Esophagus muscularis mucosa (tissue), 4 donors: Measurements from ENCODE around the gene BTLA. TPM values are rescaled to one million over a fixed set of nuclear protein-coding genes. Genes with fewer than 3 reads are reported as not detected.

Experiments
- DNase-seq: peaks from one replicate; pipeline ENCODE4 v3.0.0-alpha.2; 2017; ENCODE audit errors: extremely low spot score
- H3K27ac ChIP-seq, 4 donors: fragments of 200-600 bp; sonication (generic); replicated peaks in 1 of 4; 1 replicate in 3 of 4; 2 replicates in 1 of 4; pipeline ENCODE4 v1.5.1; 2016 to 2019; ENCODE audit warnings: mild to moderate bottlenecking in 1 of 4
- H3K27me3 ChIP-seq, 4 donors: fragments of 200-600 bp; sonication (generic); one replicate each; pipeline versions ENCODE4 v1.5.1 to v1.6.0; 2016 to 2019
- H3K36me3 ChIP-seq, 4 donors: fragments of 200-600 bp; sonication (generic); one replicate each; pipeline ENCODE4 v1.5.1; 2016 to 2019
- H3K4me1 ChIP-seq, 4 donors: fragments of 200-600 bp; sonication (generic); one replicate each; pipeline ENCODE4 v1.5.1; 2016 to 2019
- H3K4me3 ChIP-seq, 4 donors: fragments of 200-600 bp; sonication (generic); 1 replicate in 2 of 4; 2 replicates in 2 of 4; pipeline ENCODE4 v1.5.1; 2016 to 2019; ENCODE audit warnings: mild to moderate bottlenecking in 4 of 4, moderate library complexity in 1 of 4
- H3K9me3 ChIP-seq, 4 donors: fragments of 200-600 bp; sonication (generic); 1 replicate in 3 of 4; 2 replicates in 1 of 4; pipeline ENCODE4 v1.5.1; 2016 to 2019
- CTCF ChIP-seq, 3 experiments: fragments of 200-600 bp in 2 of 3; fragments of 450-650 bp in 1 of 3; sonication (generic) in 2 of 3; IDR thresholded peaks; one replicate each; pipeline ENCODE4 v1.5.1; 2017 to 2019; ENCODE audit warnings: antibody characterized with exemption in 3 of 3, mild to moderate bottlenecking in 2 of 3, moderate library complexity in 1 of 3
- EP300 ChIP-seq: sonication (generic); formaldehyde crosslinking; IDR thresholded peaks from one replicate; pipeline ENCODE4 v1.6.1; 2017; ENCODE audit warnings: antibody characterized with exemption
- POLR2A ChIP-seq: fragments of 450-650 bp; IDR thresholded peaks from one replicate; pipeline ENCODE4 v1.6.1; 2017; ENCODE audit warnings: antibody characterized with exemption, moderate library complexity, mild to moderate bottlenecking, low read depth
- POLR2AphosphoS5 ChIP-seq, 2 donors: sonication (generic); formaldehyde crosslinking; IDR thresholded peaks; one replicate each; pipeline ENCODE4 v1.6.1; 2017; ENCODE audit warnings: antibody characterized with exemption in 2 of 2
- WGBS: methylation state at CpG from one replicate; pipeline ENCODE4 v1.1.5; 2018; 5-methylcytosine and 5-hydroxymethylcytosine counted together
- intact Hi-C: fragments of 100-400 bp; cut with DNase I; formaldehyde crosslinking; loops from one replicate; pipeline ENCODE4 v1.15.1; 2023
- total RNA-seq, 4 donors: library from RNA; depleted of rRNA; stranded (reverse); fragments of >200 nt; gene quantifications; one replicate each; pipeline versions ENCODE4 v1.1.0 to v1.2.1, GENCODE V29; 2016

The BTLA gene
- total RNA-seq, 4 donors from 2014 or later: 1.5 TPM; not detected in 3

- TF ChIP-seq CTCF (IDR thresholded peaks at IDR 0.05): no peak
- no peak for TF ChIP-seq EP300
- TF ChIP-seq POLR2A: no peak
- no peak for TF ChIP-seq POLR2AphosphoS5 (IDR thresholded peaks at IDR 0.05)
- H3K36me3 ChIP-seq: no peaks in the 10 kb centered on the region
- H3K4me1 ChIP-seq: no peaks in the 10 kb centered on the region
- no peak overlapping the region for H3K4me3 ChIP-seq
- no peaks in the 10 kb centered on the region for H3K27me3 ChIP-seq
- WGBS: 38% methylated on average over 1 of the region's 1 CpG
- H3K27ac ChIP-seq: no peak overlapping the region
- peaks cover 0 to 6% (median 0%) of the 10 kb centered on the region in 4 donors for H3K9me3 ChIP-seq
- intact Hi-C loops: no loop called here
- no peak for DNase-seq
Observed at GRCh38 chr3:112459750-112460149, 39.5 kb downstream of the BTLA start.

- H3K9me3 ChIP-seq: no peaks in the 10 kb centered on the region
- no peak overlapping the region for H3K27ac ChIP-seq
- H3K27me3 ChIP-seq: no peaks in the 10 kb centered on the region
- H3K4me3 ChIP-seq: no peak overlapping the region
- TF ChIP-seq POLR2AphosphoS5 (IDR thresholded peaks at IDR 0.05): no peak
- no peak for TF ChIP-seq POLR2A
- no peak for TF ChIP-seq EP300
- no peak for DNase-seq
- no peaks in the 10 kb centered on the region for H3K36me3 ChIP-seq
- intact Hi-C loops: no loop called here
- no peaks in the 10 kb centered on the region for H3K4me1 ChIP-seq
Observed at GRCh38 chr3:112456147-112456546, 43.1 kb downstream of the BTLA start.

GRCh38 chr3:112448939-112449338 is 50.3 kb downstream of the BTLA start:
- Histone ChIP-seq H3K4me3 (no peak overlapping the region), H3K9me3 (no peaks in the 10 kb centered on the region), H3K27ac (no peak overlapping the region), H3K4me1 (peaks cover 0 to 11% (median 6%) of the 10 kb centered on the region in 4 donors), H3K27me3 (no peaks in the 10 kb centered on the region), H3K36me3 (no peaks in the 10 kb centered on the region)
- intact Hi-C loops: no loop called here
- 97% methylated on average over 1 of the region's 1 CpG for WGBS
- TF ChIP-seq CTCF (IDR thresholded peaks at IDR 0.05): no peak
- TF ChIP-seq EP300: no peak
- TF ChIP-seq POLR2AphosphoS5 (IDR thresholded peaks at IDR 0.05): no peak
- TF ChIP-seq POLR2A: no peak
- DNase-seq: no peak

- TF ChIP-seq EP300 (no peak), CTCF (IDR thresholded peaks at IDR 0.05) (no peak), POLR2AphosphoS5 (IDR thresholded peaks at IDR 0.05) (no peak), POLR2A (no peak)
- WGBS: 92% methylated on average over 1 of the region's 1 CpG
- intact Hi-C loops: no loop called here
- Histone ChIP-seq H3K4me3 (no peak overlapping the region), H3K4me1 (peaks cover 0 to 11% (median 6%) of the 10 kb centered on the region in 4 donors), H3K9me3 (no peaks in the 10 kb centered on the region), H3K27me3 (no peaks in the 10 kb centered on the region), H3K36me3 (no peaks in the 10 kb centered on the region), H3K27ac (no peak overlapping the region)
- no peak for DNase-seq
Observed at GRCh38 chr3:112446343-112446742, 52.9 kb downstream of the BTLA start.

- Histone ChIP-seq H3K4me3 (no peak overlapping the region), H3K9me3 (no peaks in the 10 kb centered on the region), H3K4me1 (peaks cover 0 to 11% (median 6%) of the 10 kb centered on the region in 4 donors), H3K36me3 (no peaks in the 10 kb centered on the region), H3K27ac (no peak overlapping the region), H3K27me3 (no peaks in the 10 kb centered on the region)
- no peak for TF ChIP-seq EP300
- TF ChIP-seq CTCF (IDR thresholded peaks at IDR 0.05): no peak
- no peak for TF ChIP-seq POLR2AphosphoS5 (IDR thresholded peaks at IDR 0.05)
- no peak for TF ChIP-seq POLR2A
- WGBS: 80% methylated on average over 2 of the region's 2 CpGs
- intact Hi-C loops: no loop called here
- no peak for DNase-seq
Observed at GRCh38 chr3:112445839-112446238, 53.4 kb downstream of the BTLA start.
